GM18858 (cell line): ENCODE data around the gene ST8SIA6.
A peak's percentile ranks its signal among the peaks of the same experiment; 100 is the strongest.
"Not testable (repeated sequence)": the region's sequence is repeated elsewhere in the genome, so short reads cannot be mapped to it uniquely, and the experiment has no call there.

Source experiments
- ATAC-seq: cut with Tn5 transposase; IDR thresholded peaks from one replicate; pipeline ENCODE4 v1.9.1; 2021; ENCODE audit not compliant: unreplicated experiment

The ST8SIA6 gene

GRCh38 chr10:17460756-17461155, 6.4 kb upstream of the ST8SIA6 start:
- ATAC-seq = no peak

GRCh38 chr10:17457083-17457482, 2.7 kb upstream of the ST8SIA6 start:
- no peak for ATAC-seq

- ATAC-seq = no peak
Observed at GRCh38 chr10:17456032-17456548, 1.7 kb upstream of the ST8SIA6 start.

GRCh38 chr10:17455015-17455520, 673 bp upstream of the ST8SIA6 start:
- no peak for ATAC-seq

GRCh38 chr10:17453373-17454091, 863 bp downstream of the ST8SIA6 start:
- no peak for ATAC-seq

GRCh38 chr10:17453035-17453372, 1.4 kb downstream of the ST8SIA6 start:
- ATAC-seq = no peak

- no peak for ATAC-seq
Observed at GRCh38 chr10:17452060-17452841, 2.1 kb downstream of the ST8SIA6 start.

GRCh38 chr10:17450024-17450423, 4.4 kb downstream of the ST8SIA6 start:
- ATAC-seq = no peak

GRCh38 chr10:17445400-17445998, 8.9 kb downstream of the ST8SIA6 start:
- no peak for ATAC-seq

GRCh38 chr10:17444388-17444714, 10.0 kb downstream of the ST8SIA6 start:
- ATAC-seq = no peak

- ATAC-seq = peak; percentile 98
Observed at GRCh38 chr10:17443707-17444387, 10.5 kb downstream of the ST8SIA6 start.

- no peak for ATAC-seq
Observed at GRCh38 chr10:17438583-17438982, 15.8 kb downstream of the ST8SIA6 start.

- ATAC-seq = not testable (repeated sequence)
Observed at GRCh38 chr10:17436578-17436977, 17.8 kb downstream of the ST8SIA6 start.

GRCh38 chr10:17435953-17436352, 18.4 kb downstream of the ST8SIA6 start:
- no peak for ATAC-seq

GRCh38 chr10:17435187-17435586, 19.2 kb downstream of the ST8SIA6 start:
- no peak for ATAC-seq

- ATAC-seq = no peak
Observed at GRCh38 chr10:17432723-17433122, 21.7 kb downstream of the ST8SIA6 start.

- no peak for ATAC-seq
Observed at GRCh38 chr10:17431871-17432311, 22.5 kb downstream of the ST8SIA6 start.

GRCh38 chr10:17430647-17431355, 23.6 kb downstream of the ST8SIA6 start:
- no peak for ATAC-seq

GRCh38 chr10:17429490-17429889, 24.9 kb downstream of the ST8SIA6 start:
- no peak for ATAC-seq

- peak; percentile 50 for ATAC-seq
Observed at GRCh38 chr10:17428351-17429097, 25.9 kb downstream of the ST8SIA6 start.
